HepG2 (cell line): Measurements from ENCODE around the gene GHRL. TPM values are rescaled to one million over a fixed set of nuclear protein-coding genes. Genes with fewer than 3 reads are reported as not detected.

Experiments used
- AKAP8 ChIP-seq: sonication (generic); formaldehyde crosslinking; IDR thresholded peaks from 2 replicates; pipeline ENCODE4 v1.5.1; 2020; ENCODE audit warnings: mild to moderate bottlenecking, missing genetic modification reagents
- ATF7-NPFF ChIP-seq: sonication (generic); formaldehyde crosslinking; IDR thresholded peaks from 2 replicates; pipeline ENCODE4 v1.8.1; 2023; ENCODE audit warnings: mild to moderate bottlenecking, low read depth, missing genetic modification reagents, moderate library complexity
- CEBPG ChIP-seq: IDR thresholded peaks from 2 replicates; pipeline ENCODE4 v1.6.1; 2016
- CENPX ChIP-seq: sonication (generic); formaldehyde crosslinking; IDR thresholded peaks from 2 replicates; pipeline ENCODE4 v1.9.0; 2021; ENCODE audit warnings: mild to moderate bottlenecking, missing genetic modification reagents, moderate library complexity
- FOXP4 ChIP-seq: sonication (generic); formaldehyde crosslinking; IDR thresholded peaks from 2 replicates; pipeline ENCODE4 v1.4.0; 2020; ENCODE audit warnings: missing genetic modification reagents
- HBP1 ChIP-seq: IDR thresholded peaks from 2 replicates; pipeline ENCODE4 v1.6.1; 2016; ENCODE audit warnings: low read depth, control low read depth
- HHEX ChIP-seq: IDR thresholded peaks from 2 replicates; pipeline ENCODE4 v1.6.1; 2016; ENCODE audit warnings: control low read depth
- HNRNPK ChIP-seq: fragments of 200-400 bp; formaldehyde crosslinking; IDR thresholded peaks from 2 replicates; pipeline ENCODE4 v1.6.1; 2018; ENCODE audit warnings: low read length, low read depth, moderate library complexity, mild to moderate bottlenecking; ENCODE audit not compliant: poor library complexity, severe bottlenecking
- NCOR1 ChIP-seq: fragments of 200-600 bp; sonication (generic); IDR thresholded peaks from 2 replicates; pipeline ENCODE4 v1.7.0; 2017; ENCODE audit warnings: antibody characterized with exemption, low read length, borderline replicate concordance
- RFX5 ChIP-seq: IDR thresholded peaks from 2 replicates; pipeline ENCODE4 v1.6.1; 2011; ENCODE audit warnings: low read depth, low read length, improper control_type of control experiment
- XRCC5 ChIP-seq: fragments of 200-400 bp; formaldehyde crosslinking; optimal IDR thresholded peaks from 2 replicates; pipeline ENCODE3; 2017; ENCODE audit warnings: mild to moderate bottlenecking, low read length
- ZFP36 ChIP-seq: fragments of 150-350 bp; IDR thresholded peaks from 2 replicates; pipeline ENCODE4 v1.6.1; 2018; ENCODE audit warnings: borderline replicate concordance, low read length, low read depth; ENCODE audit not compliant: partially characterized antibody
- ZMYM2 ChIP-seq: sonication (generic); formaldehyde crosslinking; IDR thresholded peaks from 2 replicates; pipeline ENCODE4 v1.8.0; 2022; ENCODE audit warnings: mild to moderate bottlenecking, missing genetic modification reagents
- ZNF317 ChIP-seq: sonication (generic); formaldehyde crosslinking; IDR thresholded peaks from 2 replicates; pipeline ENCODE4 v1.5.0; 2020; ENCODE audit warnings: mild to moderate bottlenecking, missing genetic modification reagents
- ZNF619 ChIP-seq: sonication (generic); formaldehyde crosslinking; IDR thresholded peaks from 2 replicates; pipeline ENCODE4 v1.4.0; 2020; ENCODE audit warnings: mild to moderate bottlenecking, missing genetic modification reagents
- ZNF737 ChIP-seq: sonication (generic); formaldehyde crosslinking; IDR thresholded peaks from 2 replicates; pipeline ENCODE4 v1.5.0; 2020; ENCODE audit warnings: missing genetic modification reagents, mild to moderate bottlenecking, borderline replicate concordance
- ZNF792 ChIP-seq: IDR thresholded peaks from 2 replicates; pipeline ENCODE4 v1.6.1; 2016
- ZSCAN21 ChIP-seq: sonication (generic); formaldehyde crosslinking; IDR thresholded peaks from 2 replicates; pipeline ENCODE4 v1.8.0; 2022; ENCODE audit warnings: mild to moderate bottlenecking, missing genetic modification reagents, moderate library complexity, borderline replicate concordance
- polyA plus RNA-seq, 8 experiments: library from polyadenylated mRNA; depleted of rRNA in 3 of 8; stranded (reverse) in 7 of 8; unstranded in 1 of 8; fragments of >200 nt; fragmentation: Illumina TruSeq in 4 of 8; extraction: Trizol in 4 of 8; gene quantifications; 2 replicates each; pipeline versions ENCODE4 v1.2.1 to v1.2.3, GENCODE V29; 2011 to 2016; ENCODE audit warnings: low read depth in 4 of 8, missing spikeins in 1 of 8, mixed read lengths in 1 of 8; ENCODE audit not compliant: insufficient read depth in 1 of 8
- total RNA-seq, 5 experiments: library from RNA; depleted of rRNA; stranded (reverse); fragments of >200 nt; fragmentation: Illumina TruSeq; extraction: Trizol; gene quantifications; 2 replicates each; pipeline ENCODE4 v1.2.3, GENCODE V29; 2016; ENCODE audit warnings: low read depth in 1 of 5
- TF ChIP-seq, protein P1 (sequence below): sonication (generic); formaldehyde crosslinking; IDR thresholded peaks from 2 replicates; pipeline ENCODE4 v1.4.0; 2020; ENCODE audit warnings: mild to moderate bottlenecking, missing genetic modification reagents

The GHRL gene
- total and polyA plus RNA-seq, 2 of the 13 experiments (the other 11 are each of a cell fraction or from before 2014, with no cell fraction given) = 0.09 TPM; not detected in 1

- TF ChIP-seq ZNF619 = no peak
- TF ChIP-seq ZSCAN21 = no peak
- no peak for TF ChIP-seq NCOR1
- no peak for TF ChIP-seq RFX5
- TF ChIP-seq HHEX = no peak
- TF ChIP-seq ZNF317 = no peak
- TF ChIP-seq ZFP36 = no peak
- peak; percentile 77 for TF ChIP-seq FOXP4 (CRISPR knock-in tag)
- TF ChIP-seq XRCC5 = peak; percentile 33
- no peak; the same call in 1 of the 2 replicates for TF ChIP-seq CEBPG
- TF ChIP-seq ZMYM2 (CRISPR knock-in tag) = no peak
- no peak for TF ChIP-seq AKAP8
- TF ChIP-seq, protein P1, sequence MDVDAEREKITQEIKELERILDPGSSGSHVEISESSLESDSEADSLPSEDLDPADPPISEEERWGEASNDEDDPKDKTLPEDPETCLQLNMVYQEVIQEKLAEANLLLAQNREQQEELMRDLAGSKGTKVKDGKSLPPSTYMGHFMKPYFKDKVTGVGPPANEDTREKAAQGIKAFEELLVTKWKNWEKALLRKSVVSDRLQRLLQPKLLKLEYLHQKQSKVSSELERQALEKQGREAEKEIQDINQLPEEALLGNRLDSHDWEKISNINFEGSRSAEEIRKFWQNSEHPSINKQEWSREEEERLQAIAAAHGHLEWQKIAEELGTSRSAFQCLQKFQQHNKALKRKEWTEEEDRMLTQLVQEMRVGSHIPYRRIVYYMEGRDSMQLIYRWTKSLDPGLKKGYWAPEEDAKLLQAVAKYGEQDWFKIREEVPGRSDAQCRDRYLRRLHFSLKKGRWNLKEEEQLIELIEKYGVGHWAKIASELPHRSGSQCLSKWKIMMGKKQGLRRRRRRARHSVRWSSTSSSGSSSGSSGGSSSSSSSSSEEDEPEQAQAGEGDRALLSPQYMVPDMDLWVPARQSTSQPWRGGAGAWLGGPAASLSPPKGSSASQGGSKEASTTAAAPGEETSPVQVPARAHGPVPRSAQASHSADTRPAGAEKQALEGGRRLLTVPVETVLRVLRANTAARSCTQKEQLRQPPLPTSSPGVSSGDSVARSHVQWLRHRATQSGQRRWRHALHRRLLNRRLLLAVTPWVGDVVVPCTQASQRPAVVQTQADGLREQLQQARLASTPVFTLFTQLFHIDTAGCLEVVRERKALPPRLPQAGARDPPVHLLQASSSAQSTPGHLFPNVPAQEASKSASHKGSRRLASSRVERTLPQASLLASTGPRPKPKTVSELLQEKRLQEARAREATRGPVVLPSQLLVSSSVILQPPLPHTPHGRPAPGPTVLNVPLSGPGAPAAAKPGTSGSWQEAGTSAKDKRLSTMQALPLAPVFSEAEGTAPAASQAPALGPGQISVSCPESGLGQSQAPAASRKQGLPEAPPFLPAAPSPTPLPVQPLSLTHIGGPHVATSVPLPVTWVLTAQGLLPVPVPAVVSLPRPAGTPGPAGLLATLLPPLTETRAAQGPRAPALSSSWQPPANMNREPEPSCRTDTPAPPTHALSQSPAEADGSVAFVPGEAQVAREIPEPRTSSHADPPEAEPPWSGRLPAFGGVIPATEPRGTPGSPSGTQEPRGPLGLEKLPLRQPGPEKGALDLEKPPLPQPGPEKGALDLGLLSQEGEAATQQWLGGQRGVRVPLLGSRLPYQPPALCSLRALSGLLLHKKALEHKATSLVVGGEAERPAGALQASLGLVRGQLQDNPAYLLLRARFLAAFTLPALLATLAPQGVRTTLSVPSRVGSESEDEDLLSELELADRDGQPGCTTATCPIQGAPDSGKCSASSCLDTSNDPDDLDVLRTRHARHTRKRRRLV = no peak
- TF ChIP-seq ZNF792 (CRISPR knock-in tag) = no peak
- no peak for TF ChIP-seq ATF7-NPFF (CRISPR knock-in tag)
- TF ChIP-seq CENPX (CRISPR knock-in tag) = no peak
- TF ChIP-seq ZNF737 (CRISPR knock-in tag) = no peak
- TF ChIP-seq HBP1 (CRISPR knock-in tag) = peak; percentile 59; the same call in 1 of the 2 replicates
- no peak for TF ChIP-seq HNRNPK
Measured at GRCh38 chr3:10292505-10293419, at the start of gene GHRL (continued).
